K562 (cell line): Measurements from ENCODE around the gene SUPT3H. TPM values are rescaled to one million over a fixed set of nuclear protein-coding genes. Genes with fewer than 3 reads are reported as not detected.

Experiments
- AFF1 ChIP-seq, 2 experiments: fragments of 450-650 bp; IDR thresholded peaks; 2 replicates each; pipeline ENCODE4 v1.6.1; 2018; ENCODE audit warnings: mild to moderate bottlenecking in 2 of 2, low read depth in 1 of 2; ENCODE audit not compliant: partially characterized antibody in 2 of 2
- CBFB ChIP-seq: sonication (generic); formaldehyde crosslinking; IDR thresholded peaks from 2 replicates; pipeline ENCODE4 v1.4.0; 2020; ENCODE audit warnings: mild to moderate bottlenecking, missing genetic modification reagents
- COPS2 ChIP-seq: fragments of 450-650 bp; conservative IDR thresholded peaks from 2 replicates; pipeline ENCODE4 v1.6.1; 2016; ENCODE audit warnings: mild to moderate bottlenecking, moderate library complexity
- ETS2 ChIP-seq: IDR thresholded peaks from 2 replicates; pipeline ENCODE4 v1.6.1; 2016; ENCODE audit warnings: borderline replicate concordance, missing genetic modification characterization, mild to moderate bottlenecking, moderate library complexity, missing compliant biosample characterization; ENCODE audit not compliant: poor library complexity, severe bottlenecking
- JUND ChIP-seq, 2 experiments: IDR thresholded peaks; 2 replicates in 1 of 2; 3 replicates in 1 of 2; pipeline ENCODE4 v1.6.1; 2011; ENCODE audit warnings: borderline replicate concordance in 2 of 2, low read depth in 2 of 2, low read length in 2 of 2, improper control_type of control experiment in 1 of 2, missing biosample characterization in 1 of 2, missing genetic modification characterization in 1 of 2, missing genetic modification reagents in 1 of 2
- NR2C2 ChIP-seq, 2 experiments: fragments of 200-800 bp in 1 of 2; sonication (Bioruptor generic) in 1 of 2; sonication (generic) in 1 of 2; formaldehyde crosslinking in 1 of 2; IDR thresholded peaks; 2 replicates each; pipeline versions ENCODE4 v1.6.1 to v1.8.0; 2016 to 2022; ENCODE audit warnings: mild to moderate bottlenecking in 1 of 2, missing compliant biosample characterization in 1 of 2, missing genetic modification characterization in 1 of 2, missing genetic modification reagents in 1 of 2
- PPARD ChIP-seq: fragments of 250-450 bp; sonication (Bioruptor Pico); IDR thresholded peaks from 2 replicates; pipeline ENCODE4 v1.8.0; 2022; ENCODE audit warnings: inconsistent platforms, mild to moderate bottlenecking, moderate library complexity
- SP1 ChIP-seq: sonication (generic); formaldehyde crosslinking; IDR thresholded peaks from 2 replicates; pipeline ENCODE4 v1.8.1; 2022; ENCODE audit warnings: mild to moderate bottlenecking, missing genetic modification reagents
- TAF15 ChIP-seq: fragments of 200-400 bp; formaldehyde crosslinking; IDR thresholded peaks from 2 replicates; pipeline ENCODE4 v1.6.1; 2017; ENCODE audit warnings: mild to moderate bottlenecking, low read depth, low read length, moderate library complexity
- polyA plus RNA-seq, 8 experiments: library from polyadenylated mRNA; depleted of rRNA in 4 of 8; stranded (reverse) in 5 of 8; unstranded in 3 of 8; fragments of >200 nt; fragmentation: Nextera tagmentation in 2 of 8; fragmentation: Illumina TruSeq in 1 of 8; extraction: Ambion mirVana in 2 of 8; extraction: Trizol in 1 of 8; gene quantifications; 2 replicates each; pipeline versions ENCODE4 v1.2.1 to v1.2.3, GENCODE V29; 2011 to 2014; ENCODE audit warnings: inconsistent platforms in 1 of 8, missing spikeins in 1 of 8
- total RNA-seq, 7 experiments: library from RNA; depleted of rRNA in 6 of 7; stranded (reverse); fragments of >200 nt in 6 of 7; fragmentation: Illumina TruSeq in 2 of 7; extraction: Trizol in 2 of 7; gene quantifications; 2 replicates each; pipeline versions ENCODE4 v1.2.1 to v1.2.3, GENCODE V29; 2011 to 2021; ENCODE audit warnings: low replicate concordance in 1 of 7

Gene SUPT3H
- total and polyA plus RNA-seq, 9 of the 15 experiments (the other 6 are each of a cell fraction or from before 2014, with no cell fraction given), result 7.2 to 16.3 (median 11.9) TPM

GRCh38 chr6:44782892-44783291 is 594.8 kb downstream of the SUPT3H start (continued):
- TF ChIP-seq AFF1 (IDR thresholded peaks at IDR 0.05; ENCODE audit: low read depth in 1 of 2, partially characterized antibody in 2 of 2) (no peak), PPARD (no peak), SP1 (no peak), ETS2 (tag) (no peak), TAF15 (no peak), CBFB (CRISPR knock-in tag) (no peak), COPS2 (no peak), NR2C2 (CRISPR knock-in tag; IDR thresholded peaks at IDR 0.05) (no peak), NR2C2 (tag; IDR thresholded peaks at IDR 0.05) (no peak), JUND (IDR thresholded peaks at IDR 0.05; ENCODE audit: borderline replicate concordance, low read depth, low read length) (no peak), JUND (tag; IDR thresholded peaks at IDR 0.05; ENCODE audit: borderline replicate concordance, low read depth, low read length) (no peak)
